Neuronal stem cell (in vitro differentiated cells): ENCODE measurements around the gene ERC2.

Experiments used
- DNase-seq: peaks from one replicate; pipeline ENCODE4 v3.0.0-alpha.2; 2013; ENCODE audit warnings: low spot score
- H2AFZ ChIP-seq: one replicate; pipeline ENCODE4 v1.6.1; 2013; ENCODE audit warnings: mild to moderate bottlenecking, low read length, inconsistent platforms
- H2AK5ac ChIP-seq: 2 replicates; pipeline ENCODE4 v1.6.1; 2013; ENCODE audit warnings: low read depth, mild to moderate bottlenecking, inconsistent platforms, low read length, moderate library complexity, mixed read lengths
- H2BK120ac ChIP-seq: 2 replicates; pipeline ENCODE4 v1.6.1; 2013; ENCODE audit warnings: low read depth, mild to moderate bottlenecking, inconsistent platforms, low read length, moderate library complexity, mixed read lengths
- H2BK12ac ChIP-seq: one replicate; pipeline ENCODE4 v1.6.1; 2013; ENCODE audit warnings: low read length, inconsistent platforms
- H2BK15ac ChIP-seq: 2 replicates; pipeline ENCODE4 v1.6.1; 2013; ENCODE audit warnings: mild to moderate bottlenecking, low read length, inconsistent platforms, mixed read lengths
- H2BK5ac ChIP-seq: one replicate; pipeline ENCODE4 v1.6.1; 2013; ENCODE audit warnings: inconsistent platforms, mild to moderate bottlenecking, low read length, moderate library complexity
- H3K14ac ChIP-seq: one replicate; pipeline ENCODE4 v1.6.1; 2013; ENCODE audit warnings: low read length, inconsistent platforms
- H3K18ac ChIP-seq: 2 replicates; pipeline ENCODE4 v1.6.1; 2013; ENCODE audit warnings: low read length, inconsistent platforms
- H3K23ac ChIP-seq: 2 replicates; pipeline ENCODE4 v1.6.1; 2013; ENCODE audit warnings: low read depth, mild to moderate bottlenecking, mixed read lengths, low read length, inconsistent platforms; ENCODE audit not compliant: poor library complexity
- H3K27ac ChIP-seq: replicated peaks from 3 replicates; pipeline ENCODE4 v1.5.1; 2013; ENCODE audit warnings: low read length, inconsistent platforms
- H3K27me3 ChIP-seq, 3 experiments: 2 replicates each; pipeline ENCODE4 v1.6.1; 2013; ENCODE audit warnings: low read length in 3 of 3, mild to moderate bottlenecking in 2 of 3, inconsistent platforms in 1 of 3, low read depth in 1 of 3, mixed read lengths in 1 of 3, moderate library complexity in 1 of 3; ENCODE audit not compliant: control insufficient read depth in 3 of 3, insufficient read depth in 3 of 3
- H3K36me3 ChIP-seq, 2 donors: replicated peaks in 1 of 2; 2 replicates each; pipeline ENCODE4 v1.6.1; 2013; ENCODE audit warnings: low read length in 2 of 2; ENCODE audit not compliant: control insufficient read depth in 2 of 2, insufficient read depth in 2 of 2
- H3K4ac ChIP-seq: 2 replicates; pipeline ENCODE4 v1.6.1; 2013; ENCODE audit warnings: inconsistent platforms, mild to moderate bottlenecking, low read length, moderate library complexity
- H3K4me1 ChIP-seq, 2 donors: 1 replicate in 1 of 2; 2 replicates in 1 of 2; pipeline ENCODE4 v1.6.1; 2013; ENCODE audit warnings: low read length in 2 of 2, low read depth in 1 of 2; ENCODE audit not compliant: control insufficient read depth in 2 of 2, insufficient read depth in 1 of 2
- H3K4me2 ChIP-seq: one replicate; pipeline ENCODE4 v1.6.1; 2013; ENCODE audit warnings: mild to moderate bottlenecking, low read length, inconsistent platforms; ENCODE audit not compliant: insufficient read depth, poor library complexity, severe bottlenecking
- H3K4me3 ChIP-seq, 2 donors: 2 replicates each; pipeline ENCODE4 v1.5.1; 2013; ENCODE audit warnings: low read length in 2 of 2, mild to moderate bottlenecking in 2 of 2, inconsistent platforms in 1 of 2, moderate library complexity in 1 of 2
- H3K79me1 ChIP-seq: one replicate; pipeline ENCODE4 v1.6.1; 2013; ENCODE audit warnings: low read depth, mild to moderate bottlenecking, inconsistent platforms, low read length, moderate library complexity
- H3K9ac ChIP-seq: one replicate; pipeline ENCODE4 v1.6.1; 2013; ENCODE audit warnings: mild to moderate bottlenecking, low read depth, low read length, inconsistent platforms; ENCODE audit not compliant: poor library complexity
- H3K9me3 ChIP-seq, 2 donors: replicated peaks in 1 of 2; 2 replicates each; pipeline versions ENCODE3 to v1.6.1; 2013; ENCODE audit warnings: low read length in 2 of 2, mild to moderate bottlenecking in 2 of 2, inconsistent platforms in 1 of 2, low read depth in 1 of 2, mixed read lengths in 1 of 2, moderate library complexity in 1 of 2; ENCODE audit not compliant: control insufficient read depth in 2 of 2, insufficient read depth in 1 of 2
- H4K8ac ChIP-seq: one replicate; pipeline ENCODE4 v1.6.1; 2013; ENCODE audit warnings: low read depth, mild to moderate bottlenecking, inconsistent platforms, low read length, moderate library complexity
- H4K91ac ChIP-seq: one replicate; pipeline ENCODE4 v1.6.1; 2013; ENCODE audit warnings: low read length, low read depth, mild to moderate bottlenecking, inconsistent platforms; ENCODE audit not compliant: poor library complexity
- WGBS, 2 donors: extraction: QIAGEN DNeasy Blood & Tissue Kit; methylation state at CpG; one replicate each; pipeline ENCODE4 v1.1.7; 2013; ENCODE audit warnings: missing lambda C conversion rate in 2 of 2, mixed read lengths in 1 of 2; ENCODE audit not compliant: insufficient read length in 2 of 2, insufficient replicate concordance in 1 of 2; ENCODE audit errors: extremely low coverage in 2 of 2; 5-methylcytosine and 5-hydroxymethylcytosine counted together

The ERC2 gene

GRCh38 chr3:55622733-55623132 lies 845.5 kb downstream of the ERC2 start:
- Histone ChIP-seq H2BK5ac (no peak overlapping the region), H3K14ac (no peak overlapping the region), H3K4me1 (peaks cover 0 to 2% of the 10 kb centered on the region in 2 donors), H2BK12ac (no peak overlapping the region), H3K27me3 (no peaks in the 10 kb centered on the region), H3K36me3 (no peaks in the 10 kb centered on the region), H3K79me1 (no peaks in the 10 kb centered on the region), H2BK15ac (no peak overlapping the region), H3K23ac (no peak overlapping the region), H3K4me3 (no peak overlapping the region), H3K4ac (no peak overlapping the region), H2AFZ (no peak overlapping the region), H3K18ac (no peak overlapping the region), H2BK120ac (no peak overlapping the region), H3K27ac (no peak overlapping the region), H2AK5ac (no peak overlapping the region), H3K9me3 (peaks cover 0 to 3% of the 10 kb centered on the region in 2 donors), H4K8ac (no peak overlapping the region), H3K9ac (no peak overlapping the region), H4K91ac (no peak overlapping the region), H3K4me2 (no peak overlapping the region)
- no CpG with 5 or more reads among the region's 3 CpGs for WGBS, 2 donors
- DNase-seq: no peak

- no peak overlapping the region for H3K14ac ChIP-seq
- H3K9me3 ChIP-seq: peaks cover 0 to 3% of the 10 kb centered on the region in 2 donors
- H4K8ac ChIP-seq: no peak overlapping the region
- H3K9ac ChIP-seq: no peak overlapping the region
- H3K23ac ChIP-seq: no peak overlapping the region
- no peak overlapping the region for H2BK120ac ChIP-seq
- WGBS, 2 donors: no CpG with 5 or more reads among the region's 3 CpGs
- no peak overlapping the region for H3K27ac ChIP-seq
- H3K18ac ChIP-seq: no peak overlapping the region
- H4K91ac ChIP-seq: no peak overlapping the region
- H3K79me1 ChIP-seq: no peaks in the 10 kb centered on the region
- H3K4me1 ChIP-seq: peaks cover 0 to 2% of the 10 kb centered on the region in 2 donors
- no peak overlapping the region for H3K4me3 ChIP-seq
- H3K27me3 ChIP-seq: no peaks in the 10 kb centered on the region
- H3K4ac ChIP-seq: no peak overlapping the region
- H2BK15ac ChIP-seq: no peak overlapping the region
- no peaks in the 10 kb centered on the region for H3K36me3 ChIP-seq
- DNase-seq: no peak
- no peak overlapping the region for H3K4me2 ChIP-seq
- no peak overlapping the region for H2AFZ ChIP-seq
- no peak overlapping the region for H2AK5ac ChIP-seq
- no peak overlapping the region for H2BK5ac ChIP-seq
- H2BK12ac ChIP-seq: no peak overlapping the region
These were observed 846.2 kb downstream of the ERC2 start for GRCh38 chr3:55622116-55622515.

- Histone ChIP-seq H3K79me1 (no peaks in the 10 kb centered on the region), H3K4me1 (peaks cover 0 to 2% of the 10 kb centered on the region in 2 donors), H2AK5ac (no peak overlapping the region), H2BK15ac (no peak overlapping the region), H4K91ac (no peak overlapping the region), H3K36me3 (no peaks in the 10 kb centered on the region), H3K4me3 (no peak overlapping the region), H3K4ac (no peak overlapping the region), H3K18ac (no peak overlapping the region), H4K8ac (no peak overlapping the region), H3K27me3 (no peaks in the 10 kb centered on the region), H3K27ac (no peak overlapping the region), H3K9me3 (peaks cover 0 to 3% of the 10 kb centered on the region in 2 donors), H3K4me2 (no peak overlapping the region), H2BK5ac (no peak overlapping the region), H2AFZ (no peak overlapping the region), H2BK120ac (no peak overlapping the region), H2BK12ac (no peak overlapping the region), H3K14ac (no peak overlapping the region), H3K23ac (no peak overlapping the region), H3K9ac (no peak overlapping the region)
- WGBS, 2 donors: no CpG with 5 or more reads among the region's 2 CpGs
- DNase-seq: no peak
These were observed 846.6 kb downstream of the ERC2 start for GRCh38 chr3:55621648-55622047.

GRCh38 chr3:55621026-55621422 lies 847.2 kb downstream of the ERC2 start:
- H4K91ac ChIP-seq: no peak overlapping the region
- no peak overlapping the region for H3K4me3 ChIP-seq
- no peak overlapping the region for H2AFZ ChIP-seq
- no peak overlapping the region for H4K8ac ChIP-seq
- no peak overlapping the region for H3K23ac ChIP-seq
- H3K9ac ChIP-seq: no peak overlapping the region
- no peaks in the 10 kb centered on the region for H3K79me1 ChIP-seq
- H3K27ac ChIP-seq: no peak overlapping the region
- H2AK5ac ChIP-seq: no peak overlapping the region
- H2BK12ac ChIP-seq: no peak overlapping the region
- peaks cover 0 to 3% of the 10 kb centered on the region in 2 donors for H3K9me3 ChIP-seq
- H2BK15ac ChIP-seq: no peak overlapping the region
- no peak overlapping the region for H3K4ac ChIP-seq
- H3K4me1 ChIP-seq: peaks cover 2% of the 10 kb centered on the region in 2 donors
- no peak overlapping the region for H3K14ac ChIP-seq
- DNase-seq: no peak
- no peak overlapping the region for H2BK5ac ChIP-seq
- no peak overlapping the region for H3K18ac ChIP-seq
- H3K27me3 ChIP-seq: no peaks in the 10 kb centered on the region
- WGBS, 2 donors: no CpG with 5 or more reads among the region's 3 CpGs
- no peak overlapping the region for H3K4me2 ChIP-seq
- H3K36me3 ChIP-seq: no peaks in the 10 kb centered on the region
- H2BK120ac ChIP-seq: no peak overlapping the region
